Cardiac muscle cell (in vitro differentiated cells and primary cell): Measurements from ENCODE around the gene ABHD15. TPM values are rescaled to one million over a fixed set of nuclear protein-coding genes. Genes with fewer than 3 reads are reported as not detected.

Experiments used
- DNase-seq, 2 donors: peaks; one replicate each; pipeline versions ENCODE4 v3.0.0 to v3.0.0-alpha.2; 2010 to 2017; ENCODE audit warnings: low read depth in 1 of 2, low spot score in 1 of 2
- H3K27ac ChIP-seq: fragments of 200-600 bp; sonication (generic); 2 replicates; pipeline ENCODE4 v1.5.1; 2016
- H3K27me3 ChIP-seq: fragments of 200-600 bp; sonication (generic); 2 replicates; pipeline ENCODE4 v1.6.0; 2016; ENCODE audit warnings: control low read depth
- H3K36me3 ChIP-seq: fragments of 200-600 bp; sonication (generic); 2 replicates; pipeline ENCODE4 v1.5.1; 2016; ENCODE audit warnings: control low read depth
- H3K4me1 ChIP-seq: fragments of 200-600 bp; sonication (generic); 2 replicates; pipeline ENCODE4 v1.8.1; 2017; ENCODE audit warnings: low read depth, mild to moderate bottlenecking, mixed run types
- H3K4me3 ChIP-seq: fragments of 200-600 bp; sonication (generic); 2 replicates; pipeline ENCODE4 v1.5.1; 2016; ENCODE audit warnings: mild to moderate bottlenecking
- H3K9me3 ChIP-seq: fragments of 200-600 bp; sonication (generic); 2 replicates; pipeline ENCODE4 v1.5.1; 2017; ENCODE audit warnings: low read depth, mild to moderate bottlenecking, control low read depth
- polyA plus RNA-seq: library from polyadenylated mRNA; unstranded; fragments of >200 nt; fragmentation: Nextera tagmentation; extraction: Ambion mirVana; gene quantifications from 2 replicates; pipeline ENCODE4 v1.2.1, GENCODE V29; 2016
- total RNA-seq: library from RNA; depleted of rRNA; stranded (reverse); fragments of >200 nt; gene quantifications from 2 replicates; pipeline ENCODE4 v1.2.3, GENCODE V29; 2016
- TF ChIP-seq, protein P1 (sequence below): IDR thresholded peaks from 2 replicates; pipeline ENCODE4 v1.5.1; 2012; ENCODE audit warnings: low read depth, mild to moderate bottlenecking, low read length

The ABHD15 gene
- total and polyA plus RNA-seq, 2 experiments from 2014 or later = 4.8 to 5.8 TPM

DNA sequence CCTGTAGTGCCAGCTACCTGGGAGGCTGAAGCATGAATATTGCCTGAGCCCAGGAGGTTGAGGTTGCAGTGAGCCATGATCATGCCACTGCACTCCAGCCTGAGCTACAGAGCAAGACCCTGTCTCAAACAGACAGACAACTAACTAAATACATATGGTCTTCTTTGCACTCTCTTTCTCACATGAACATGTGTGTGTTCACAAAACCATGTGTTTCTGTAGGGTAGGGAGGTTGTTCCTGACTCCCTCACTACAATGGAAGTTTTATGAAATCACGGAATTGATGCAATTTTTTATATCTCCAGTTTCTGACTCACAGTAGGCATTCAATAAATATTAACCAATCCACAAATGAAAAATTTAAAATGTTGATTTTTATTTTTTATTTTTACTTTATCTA, 48.5 kb downstream of the ABHD15 start:
- Histone ChIP-seq H3K27me3 (no peaks in the 10 kb centered on the region), H3K4me1 (no peaks in the 10 kb centered on the region), H3K4me3 (no peak overlapping the region), H3K9me3 (no peaks in the 10 kb centered on the region), H3K27ac (no peak overlapping the region), H3K36me3 (peaks cover 42% of the 10 kb centered on the region)
- TF ChIP-seq, protein P1, sequence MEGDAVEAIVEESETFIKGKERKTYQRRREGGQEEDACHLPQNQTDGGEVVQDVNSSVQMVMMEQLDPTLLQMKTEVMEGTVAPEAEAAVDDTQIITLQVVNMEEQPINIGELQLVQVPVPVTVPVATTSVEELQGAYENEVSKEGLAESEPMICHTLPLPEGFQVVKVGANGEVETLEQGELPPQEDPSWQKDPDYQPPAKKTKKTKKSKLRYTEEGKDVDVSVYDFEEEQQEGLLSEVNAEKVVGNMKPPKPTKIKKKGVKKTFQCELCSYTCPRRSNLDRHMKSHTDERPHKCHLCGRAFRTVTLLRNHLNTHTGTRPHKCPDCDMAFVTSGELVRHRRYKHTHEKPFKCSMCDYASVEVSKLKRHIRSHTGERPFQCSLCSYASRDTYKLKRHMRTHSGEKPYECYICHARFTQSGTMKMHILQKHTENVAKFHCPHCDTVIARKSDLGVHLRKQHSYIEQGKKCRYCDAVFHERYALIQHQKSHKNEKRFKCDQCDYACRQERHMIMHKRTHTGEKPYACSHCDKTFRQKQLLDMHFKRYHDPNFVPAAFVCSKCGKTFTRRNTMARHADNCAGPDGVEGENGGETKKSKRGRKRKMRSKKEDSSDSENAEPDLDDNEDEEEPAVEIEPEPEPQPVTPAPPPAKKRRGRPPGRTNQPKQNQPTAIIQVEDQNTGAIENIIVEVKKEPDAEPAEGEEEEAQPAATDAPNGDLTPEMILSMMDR = no peak
- no peak for DNase-seq

DNA sequence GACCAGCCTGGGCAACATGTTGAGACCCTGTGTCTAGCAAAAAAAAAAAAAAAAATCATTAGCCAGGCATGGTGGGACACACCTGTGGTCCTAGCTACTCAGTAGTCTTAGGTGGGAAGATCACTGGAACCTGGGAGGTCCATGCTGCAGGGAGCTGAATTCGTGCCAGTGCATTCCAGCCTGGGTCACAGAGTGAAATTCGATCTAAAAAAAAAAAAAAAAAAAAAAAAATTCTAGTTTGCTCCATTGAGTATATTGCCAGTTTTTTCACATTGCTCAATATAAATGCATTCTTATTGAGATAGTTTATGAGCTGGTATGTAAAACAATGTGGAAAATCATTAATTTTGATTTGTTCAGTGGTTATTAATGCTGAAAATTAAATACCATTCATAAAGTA, 52.0 kb downstream of the ABHD15 start:
- TF ChIP-seq, protein P1 = no peak
- Histone ChIP-seq H3K36me3 (peaks cover 51% of the 10 kb centered on the region), H3K4me3 (no peak overlapping the region), H3K9me3 (no peaks in the 10 kb centered on the region), H3K27ac (peak overlapping the region; percentile 30), H3K27me3 (no peaks in the 10 kb centered on the region), H3K4me1 (no peaks in the 10 kb centered on the region)
- DNase-seq = peak; percentile 3 to 39

DNA sequence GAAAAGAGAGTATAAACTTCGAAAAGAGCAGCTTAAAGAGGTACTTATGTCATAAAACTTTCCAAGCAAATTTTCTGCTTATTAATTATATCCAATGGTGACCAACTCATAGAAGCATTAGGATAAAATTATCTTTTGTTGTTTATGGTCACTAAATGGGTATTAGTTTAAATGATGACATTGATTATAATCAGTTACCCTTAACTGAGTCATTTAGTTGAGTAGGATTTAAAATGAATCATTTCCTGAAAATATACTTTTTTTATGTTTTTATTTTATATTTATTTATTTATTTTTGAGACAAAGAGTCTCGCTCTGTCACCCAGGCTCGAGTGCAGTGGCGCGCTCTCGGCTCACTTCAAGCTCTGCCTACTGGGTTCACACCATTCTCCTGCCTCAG, 55.9 kb downstream of the ABHD15 start:
- H3K4me3 ChIP-seq = no peak overlapping the region
- no peak overlapping the region for H3K27ac ChIP-seq
- DNase-seq = no peak
- no peaks in the 10 kb centered on the region for H3K27me3 ChIP-seq
- TF ChIP-seq, protein P1 = no peak
- H3K9me3 ChIP-seq = no peaks in the 10 kb centered on the region
- no peaks in the 10 kb centered on the region for H3K4me1 ChIP-seq
- peaks cover 63% of the 10 kb centered on the region for H3K36me3 ChIP-seq

Other genes with a start within 250 kb of the ABHD15 start
- 35.0 and 43.1 TPM in 2 replicates for gene TAOK1, start 176.7 kb downstream of the ABHD15 start, total RNA-seq
- gene TAOK1, start 176.7 kb downstream of the ABHD15 start, polyA plus RNA-seq = 5.8 and 8.0 TPM in 2 replicates
- 100 and 105 TPM in 2 replicates for gene TP53I13, start 1.7 kb upstream of the ABHD15 start, total RNA-seq
- 102 and 104 TPM in 2 replicates for gene TP53I13, start 1.7 kb upstream of the ABHD15 start, polyA plus RNA-seq
- gene GIT1, start 22.6 kb upstream of the ABHD15 start, total RNA-seq = 35.5 and 52.1 TPM in 2 replicates
- gene GIT1, start 22.6 kb upstream of the ABHD15 start, polyA plus RNA-seq = 37.5 and 50.5 TPM in 2 replicates
- 7.5 and 12.7 TPM in 2 replicates for gene ANKRD13B, start 26.1 kb upstream of the ABHD15 start, total RNA-seq
- gene ANKRD13B, start 26.1 kb upstream of the ABHD15 start, polyA plus RNA-seq = 6.3 and 7.4 TPM in 2 replicates
- 127 and 243 TPM in 2 replicates for gene CORO6, start 55.9 kb upstream of the ABHD15 start, total RNA-seq
- gene CORO6, start 55.9 kb upstream of the ABHD15 start, polyA plus RNA-seq = 163 and 255 TPM in 2 replicates